ENCODE measurements around the gene MOGAT1. TPM values are rescaled to one million over a fixed set of nuclear protein-coding genes. Genes with fewer than 3 reads are reported as not detected.

MOGAT1 gene
- total RNA-seq, 1 experiment from 2014 or later: not detected

DNA sequence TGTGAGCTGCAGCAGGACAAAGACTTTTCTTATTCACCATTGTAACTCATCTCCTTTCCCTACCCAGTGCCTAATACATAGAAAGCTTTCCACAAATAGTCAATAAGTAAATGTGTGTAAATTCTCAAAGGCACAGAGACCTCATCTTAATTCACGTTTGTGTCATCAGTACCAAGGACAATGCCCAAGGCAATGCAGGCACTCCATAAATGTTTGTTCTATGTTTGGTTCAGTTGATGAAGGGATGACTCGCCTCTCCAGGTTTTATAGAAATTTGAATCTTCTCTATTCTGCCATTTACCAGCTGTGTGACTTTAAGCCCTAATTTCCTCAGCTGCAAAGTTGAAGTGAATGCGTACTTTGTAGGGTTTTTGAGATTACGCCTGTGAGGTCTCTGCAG is 2.1 kb upstream of the MOGAT1 start:
- H4K8ac ChIP-seq (replicated peaks; ENCODE audit: insufficient read length, low read depth, low read length): no peak overlapping the region
- no peak overlapping the region for H2BK15ac ChIP-seq (ENCODE audit: low read depth, low read length)
- H3K4ac ChIP-seq (ENCODE audit: low read depth, low read length): no peak overlapping the region
- TF ChIP-seq, protein P1, sequence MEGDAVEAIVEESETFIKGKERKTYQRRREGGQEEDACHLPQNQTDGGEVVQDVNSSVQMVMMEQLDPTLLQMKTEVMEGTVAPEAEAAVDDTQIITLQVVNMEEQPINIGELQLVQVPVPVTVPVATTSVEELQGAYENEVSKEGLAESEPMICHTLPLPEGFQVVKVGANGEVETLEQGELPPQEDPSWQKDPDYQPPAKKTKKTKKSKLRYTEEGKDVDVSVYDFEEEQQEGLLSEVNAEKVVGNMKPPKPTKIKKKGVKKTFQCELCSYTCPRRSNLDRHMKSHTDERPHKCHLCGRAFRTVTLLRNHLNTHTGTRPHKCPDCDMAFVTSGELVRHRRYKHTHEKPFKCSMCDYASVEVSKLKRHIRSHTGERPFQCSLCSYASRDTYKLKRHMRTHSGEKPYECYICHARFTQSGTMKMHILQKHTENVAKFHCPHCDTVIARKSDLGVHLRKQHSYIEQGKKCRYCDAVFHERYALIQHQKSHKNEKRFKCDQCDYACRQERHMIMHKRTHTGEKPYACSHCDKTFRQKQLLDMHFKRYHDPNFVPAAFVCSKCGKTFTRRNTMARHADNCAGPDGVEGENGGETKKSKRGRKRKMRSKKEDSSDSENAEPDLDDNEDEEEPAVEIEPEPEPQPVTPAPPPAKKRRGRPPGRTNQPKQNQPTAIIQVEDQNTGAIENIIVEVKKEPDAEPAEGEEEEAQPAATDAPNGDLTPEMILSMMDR (conservative IDR thresholded peaks at IDR 0.05): no peak
- H3K27me3 ChIP-seq (ENCODE audit: insufficient read depth, low read length): peaks cover 2% of the 10 kb centered on the region; the same call in 1 of the 2 replicates
- no peaks in the 10 kb centered on the region for H3K79me2 ChIP-seq (ENCODE audit: insufficient read depth, low read length)
- H4K91ac ChIP-seq (ENCODE audit: insufficient read length, low read depth, low read length): no peak overlapping the region
- H2BK120ac ChIP-seq (ENCODE audit: low read depth, low read length, poor library complexity, severe bottlenecking): no peak overlapping the region
- H3T11ph ChIP-seq (ENCODE audit: low read length): no peak overlapping the region
- H2BK20ac ChIP-seq (ENCODE audit: low read depth, low read length, poor library complexity, severe bottlenecking): no peak overlapping the region
- no peak overlapping the region for H3K9ac ChIP-seq (ENCODE audit: extremely low read depth, insufficient read length, low read length)
- Mint-ChIP-seq H3K4me3 (no peak overlapping the region), H3K4me1 (peaks cover 12 to 13% of the 10 kb centered on the region in 2 experiments), H3K36me3 (ENCODE audit: insufficient read depth in 1 of 3, low read depth in 3 of 3) (no peaks in the 10 kb centered on the region; a peak in 1 of 7 replicates), H3K27ac (no peak overlapping the region), H3K9me3 (no peaks in the 10 kb centered on the region; a peak in 1 of 5 replicates), H3K27me3 (ENCODE audit: low read depth) (peaks cover 70% of the 10 kb centered on the region)
- no peak overlapping the region for H3K27ac ChIP-seq (ENCODE audit: insufficient read length, low read depth, low read length)
- H2AK5ac ChIP-seq (ENCODE audit: insufficient read length, low read length): no peak overlapping the region
- DNase-seq: no peak
- no peak overlapping the region for H4K5ac ChIP-seq (ENCODE audit: insufficient read length, low read depth, low read length)
- H3K4me2 ChIP-seq (ENCODE audit: insufficient read depth, insufficient read length, low read length): no peak overlapping the region
- H2AFZ ChIP-seq (ENCODE audit: low read length): no peak overlapping the region
- no peaks in the 10 kb centered on the region for H3K9me3 ChIP-seq (ENCODE audit: control insufficient read depth, low read depth, low read length)
- no peak overlapping the region for H3K23ac ChIP-seq (ENCODE audit: insufficient read length, low read depth, low read length)
- H3K14ac ChIP-seq (ENCODE audit: insufficient read depth, low read length): no peak overlapping the region
- WGBS (ENCODE audit: extremely low coverage, insufficient read length, low lambda C conversion rate): no CpG with 5 or more reads among the region's 4 CpGs
- no peaks in the 10 kb centered on the region for H3K79me1 ChIP-seq (ENCODE audit: insufficient read depth, low read depth, low read length, poor library complexity, severe bottlenecking)
- H4K20me1 ChIP-seq (ENCODE audit: control insufficient read depth, insufficient read depth, insufficient read length): no peaks in the 10 kb centered on the region
- H3K56ac ChIP-seq (ENCODE audit: insufficient read length, low read depth, low read length): no peak overlapping the region
- H3K4me1 ChIP-seq (ENCODE audit: insufficient read depth, low read length): no peaks in the 10 kb centered on the region
- no peak overlapping the region for H2BK5ac ChIP-seq (ENCODE audit: insufficient read length, low read length)
- H3K23me2 ChIP-seq (ENCODE audit: insufficient read length, low read depth, low read length, poor library complexity, severe bottlenecking): peaks cover 11% of the 10 kb centered on the region
- no peak overlapping the region for H2BK12ac ChIP-seq (ENCODE audit: insufficient read length, low read depth, low read length)
- no peak overlapping the region for H3K18ac ChIP-seq (ENCODE audit: insufficient read length, low read depth, low read length)

Data from H9 (cell line).